GM11168 (cell line): ENCODE results near the gene TAS2R40.
"Not testable (repeated sequence)": the region's sequence is repeated elsewhere in the genome, so short reads cannot be mapped to it uniquely, and the experiment has no call there.

Source experiments
- in situ Hi-C: fragments of 300-500 bp; cut with MboI; formaldehyde crosslinking; loops from one replicate; pipeline ENCODE4 v1.12.0; 2022; ENCODE audit warnings: low sequenced_read_pairs; ENCODE audit not compliant: unreplicated experiment

TAS2R40 gene

GRCh38 chr7:143245123-143245522 is 23.3 kb downstream of the TAS2R40 start:
- in situ Hi-C loops: no loop called here

- in situ Hi-C loops: no loop called here
Observed at GRCh38 chr7:143247372-143247771, 25.5 kb downstream of the TAS2R40 start.

GRCh38 chr7:143248761-143249354 is 27.0 kb downstream of the TAS2R40 start:
- in situ Hi-C loops: no loop called here

GRCh38 chr7:143250199-143250598 is 28.4 kb downstream of the TAS2R40 start:
- in situ Hi-C loops: no loop called here

GRCh38 chr7:143250822-143251221 is 29.0 kb downstream of the TAS2R40 start:
- in situ Hi-C loops: no loop called here

GRCh38 chr7:143252006-143252405 is 30.2 kb downstream of the TAS2R40 start:
- in situ Hi-C loops: no loop called here

GRCh38 chr7:143255564-143255963 is 33.7 kb downstream of the TAS2R40 start:
- in situ Hi-C loops: no loop called here

GRCh38 chr7:143256325-143256724 is 34.5 kb downstream of the TAS2R40 start:
- in situ Hi-C loops: no loop called here

- in situ Hi-C loops: no loop called here
Observed at GRCh38 chr7:143256932-143257331, 35.1 kb downstream of the TAS2R40 start.

- in situ Hi-C loops: no loop called here
Observed at GRCh38 chr7:143257501-143257900, 35.7 kb downstream of the TAS2R40 start.

- in situ Hi-C loops: no loop called here
Observed at GRCh38 chr7:143258831-143259230, 37.0 kb downstream of the TAS2R40 start.

GRCh38 chr7:143259765-143260164 is 37.9 kb downstream of the TAS2R40 start:
- in situ Hi-C loops: no loop called here

- in situ Hi-C loops: no loop called here
Observed at GRCh38 chr7:143261901-143262300, 40.1 kb downstream of the TAS2R40 start.

GRCh38 chr7:143263266-143264195 is 41.7 kb downstream of the TAS2R40 start, which contains the start of gene GSTK1:
TSS of gene GSTK1 (plus strand) at chr7:143263441. CDS start at chr7:143263514, 73 bp downstream.
- in situ Hi-C loops: no loop called here

- in situ Hi-C loops: not testable (repeated sequence)
Observed at GRCh38 chr7:143264196-143264568, 42.3 kb downstream of the TAS2R40 start.

- in situ Hi-C loops: no loop called here
Observed at GRCh38 chr7:143265017-143265693, 43.3 kb downstream of the TAS2R40 start.

- in situ Hi-C loops: no loop called here
Observed at GRCh38 chr7:143269251-143269650, 47.4 kb downstream of the TAS2R40 start.

GRCh38 chr7:143271240-143271639 is 49.4 kb downstream of the TAS2R40 start:
- in situ Hi-C loops: no loop called here
